RCC 7860 (cell line): Measurements from ENCODE around the gene MT1H.

Experiments
- DNase-seq: peaks from one replicate; pipeline ENCODE4 v3.0.0-alpha.2; 2015; ENCODE audit warnings: low spot score
- FAIRE-seq: peaks from 2 replicates; lab custom pipeline; 2012; peaks lifted over from hg19 to GRCh38; lab: Jason Lieb, UNC

The MT1H gene

DNA sequence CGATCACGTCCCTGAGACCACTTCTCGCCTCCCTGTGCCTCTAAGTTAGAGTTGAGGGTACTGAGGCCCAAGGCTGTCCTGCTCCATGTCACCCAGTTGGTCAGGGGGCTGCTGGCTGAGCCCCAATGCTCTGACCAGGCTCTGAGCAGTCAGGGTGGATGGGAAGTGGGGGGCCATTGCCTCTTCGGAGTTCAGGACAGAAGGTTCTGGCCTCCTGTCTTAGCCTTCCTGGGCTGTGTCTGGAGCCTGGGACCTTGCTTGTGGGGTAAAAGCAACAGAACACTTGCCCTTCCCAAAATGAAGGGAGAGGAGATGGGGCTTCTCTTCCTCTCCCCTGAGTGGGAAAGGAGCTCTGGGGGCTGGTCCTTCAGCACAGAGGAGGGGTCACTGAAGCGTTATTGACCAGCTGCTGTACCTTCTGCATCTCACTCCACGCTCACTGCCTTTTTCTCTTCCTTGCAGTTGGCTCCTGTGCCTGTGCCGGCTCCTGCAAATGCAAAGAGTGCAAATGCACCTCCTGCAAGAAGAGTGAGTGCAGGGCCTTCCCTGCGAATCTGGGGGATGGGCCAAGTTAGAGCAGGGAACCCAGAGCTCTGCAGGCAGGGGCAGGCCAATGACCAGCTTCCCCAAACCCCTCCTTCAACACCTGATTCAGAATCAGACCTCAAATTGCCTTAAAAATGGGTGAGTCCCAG, 13.2 kb downstream of the MT1H start:
- DNase-seq = no peak

DNA sequence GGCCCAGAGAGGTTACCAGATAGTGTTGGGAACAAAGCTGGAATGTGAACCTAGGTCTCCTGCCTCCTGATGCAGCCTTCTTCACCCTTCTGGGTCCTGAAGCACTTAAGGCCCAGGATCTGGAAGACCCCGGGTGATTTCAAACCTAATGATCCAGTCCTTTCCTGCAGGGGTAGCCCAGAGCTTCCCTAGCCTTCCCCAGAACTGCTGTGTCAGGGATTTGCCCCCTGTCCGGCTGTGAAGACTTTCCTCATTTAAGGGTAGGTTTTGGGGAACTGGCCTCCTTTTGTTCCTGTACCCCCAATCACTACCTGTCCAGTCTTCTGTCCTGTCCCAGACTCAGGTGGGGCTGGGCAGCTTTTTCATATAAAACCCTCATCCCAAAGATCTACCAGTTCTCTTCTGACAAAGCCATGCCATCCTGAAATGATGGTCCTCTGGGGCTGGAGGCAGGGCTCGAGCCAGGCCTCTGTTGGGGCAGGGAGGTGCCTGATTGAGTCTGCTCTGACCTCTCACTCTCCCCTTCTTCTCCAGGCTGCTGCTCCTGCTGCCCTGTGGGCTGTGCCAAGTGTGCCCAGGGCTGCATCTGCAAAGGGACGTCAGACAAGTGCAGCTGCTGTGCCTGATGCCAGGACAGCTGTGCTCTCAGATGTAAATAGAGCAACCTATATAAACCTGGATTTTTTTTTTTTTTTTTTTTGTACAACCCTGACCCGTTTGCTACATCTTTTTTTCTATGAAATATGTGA, 14.0 kb downstream of the MT1H start:
- FAIRE-seq (no peak), DNase-seq (no peak)

More for the DNA sequence above, 13.2 kb downstream of the MT1H start:
- FAIRE-seq = no peak

DNA sequence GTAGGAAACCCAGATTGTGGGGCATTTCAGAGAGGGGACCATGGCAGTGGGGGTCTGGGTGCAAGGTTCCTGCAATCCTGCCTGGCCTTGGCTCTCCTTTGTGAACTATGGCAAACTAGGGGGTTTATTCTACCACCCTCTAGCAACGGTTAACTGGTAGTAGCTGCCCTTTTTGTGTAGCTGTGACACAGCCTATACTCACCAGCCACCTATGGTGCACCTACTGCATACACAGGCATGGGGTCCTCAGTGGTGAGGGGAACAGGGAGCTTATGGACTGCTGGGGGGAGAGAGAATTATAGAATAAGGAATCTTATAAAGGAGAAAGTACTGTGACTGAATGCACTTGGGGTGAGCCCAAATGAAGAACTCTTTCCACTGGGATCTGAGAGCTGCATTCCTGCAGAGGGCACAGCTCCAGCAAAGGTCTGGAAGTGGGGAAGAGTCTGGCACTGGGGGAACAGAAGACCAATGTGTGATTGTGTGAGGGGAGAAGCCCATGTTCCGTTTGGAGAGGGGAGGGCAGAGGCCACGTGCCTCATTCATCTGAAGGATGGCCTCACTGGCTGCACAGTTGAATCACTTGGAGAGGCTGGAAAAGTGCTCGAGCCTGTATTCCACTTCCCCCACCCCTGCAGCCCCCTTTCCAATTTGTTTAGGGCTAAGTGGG, 14.8 kb downstream of the MT1H start:
- FAIRE-seq = no peak
- DNase-seq = no peak

DNA sequence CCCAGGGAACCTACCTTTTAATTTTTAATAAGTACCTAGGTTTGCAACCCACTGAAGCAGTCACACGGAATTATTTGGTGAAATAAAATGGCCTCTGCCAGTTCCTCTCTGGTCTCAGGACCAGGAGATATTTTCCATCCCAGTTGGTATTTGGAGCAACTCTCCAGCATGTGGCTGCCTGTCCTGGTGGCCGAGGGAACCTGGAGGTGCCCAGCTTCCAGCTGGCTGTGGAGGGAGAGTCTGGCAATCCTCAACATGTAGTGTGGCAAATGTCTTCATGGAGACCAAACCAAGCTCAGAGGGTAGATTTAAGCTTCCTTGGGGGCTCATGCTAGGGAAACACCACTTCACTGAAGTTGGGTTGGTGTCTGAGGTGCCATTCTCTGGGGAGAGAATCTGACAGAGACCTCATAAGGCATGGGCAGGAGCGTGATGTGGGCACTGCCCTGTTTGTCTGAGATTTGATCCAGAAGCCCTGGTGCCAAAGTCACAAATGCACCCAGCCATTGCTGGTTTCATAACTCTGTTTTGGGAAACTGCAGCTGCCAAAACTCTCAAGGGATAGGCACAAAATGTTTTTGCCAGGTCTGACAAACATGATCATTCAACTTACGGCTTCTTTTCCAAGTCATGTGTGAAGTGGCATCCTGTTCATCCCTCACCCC, 15.4 kb downstream of the MT1H start:
- FAIRE-seq = no peak
- no peak for DNase-seq

DNA sequence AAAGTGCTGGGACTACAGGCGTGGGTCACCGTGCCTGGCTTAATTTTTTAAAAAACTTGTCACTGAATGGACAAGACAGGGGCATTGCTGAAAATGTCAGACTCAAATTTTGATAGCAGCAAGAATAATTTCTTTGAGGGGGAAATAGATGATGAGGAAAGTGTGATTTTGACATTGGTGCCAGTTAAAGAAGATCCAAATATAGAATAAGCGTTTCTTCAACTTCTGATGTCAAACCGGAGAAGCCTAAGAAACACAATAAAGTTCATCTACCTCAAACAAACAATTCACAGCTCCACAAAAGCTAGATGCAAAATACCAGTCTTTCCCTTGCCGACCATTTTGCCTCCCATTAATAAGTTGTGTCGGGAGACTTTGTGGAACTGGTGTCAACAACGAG, 17.1 kb downstream of the MT1H start:
- DNase-seq (no peak), FAIRE-seq (no peak)

DNA sequence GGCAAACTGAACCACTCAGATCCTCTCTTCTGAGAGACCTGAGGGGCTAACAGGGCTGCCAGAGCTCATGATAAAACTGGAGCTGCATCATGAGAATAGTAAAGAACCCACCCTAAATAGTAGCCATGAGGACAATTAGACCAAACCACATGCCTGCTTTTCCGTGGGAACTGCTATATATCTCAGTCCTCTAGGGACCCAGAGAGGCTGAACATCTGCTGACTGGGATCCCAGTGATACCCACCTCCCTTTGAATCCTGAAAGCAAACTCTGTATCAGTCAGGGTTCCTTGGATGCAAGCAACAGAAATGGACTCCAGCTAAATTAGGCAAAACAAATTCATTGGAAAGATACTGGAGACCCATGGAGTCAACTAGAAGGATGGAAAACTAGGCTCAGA, 19.1 kb downstream of the MT1H start:
- FAIRE-seq (no peak), DNase-seq (no peak)

DNA sequence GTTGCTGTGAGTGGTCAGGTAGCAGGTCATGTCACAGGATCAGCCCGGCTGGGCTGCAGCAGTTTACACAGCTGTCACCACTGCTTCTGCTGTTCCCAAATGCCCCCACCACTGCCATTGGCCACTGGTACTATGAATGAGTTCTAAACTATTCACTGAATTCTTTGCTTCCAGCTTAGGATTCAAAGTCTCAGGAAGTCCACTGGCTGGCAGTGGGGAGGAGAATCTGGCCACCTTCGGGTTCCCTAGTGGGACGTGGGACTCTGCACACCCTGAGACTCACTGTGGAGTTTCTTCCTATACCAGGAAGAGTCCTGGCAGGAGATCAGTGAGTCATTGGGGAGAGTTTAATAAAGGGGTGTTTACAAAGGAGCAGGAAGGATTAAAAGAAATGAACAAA, 19.6 kb downstream of the MT1H start:
- FAIRE-seq = no peak

DNA sequence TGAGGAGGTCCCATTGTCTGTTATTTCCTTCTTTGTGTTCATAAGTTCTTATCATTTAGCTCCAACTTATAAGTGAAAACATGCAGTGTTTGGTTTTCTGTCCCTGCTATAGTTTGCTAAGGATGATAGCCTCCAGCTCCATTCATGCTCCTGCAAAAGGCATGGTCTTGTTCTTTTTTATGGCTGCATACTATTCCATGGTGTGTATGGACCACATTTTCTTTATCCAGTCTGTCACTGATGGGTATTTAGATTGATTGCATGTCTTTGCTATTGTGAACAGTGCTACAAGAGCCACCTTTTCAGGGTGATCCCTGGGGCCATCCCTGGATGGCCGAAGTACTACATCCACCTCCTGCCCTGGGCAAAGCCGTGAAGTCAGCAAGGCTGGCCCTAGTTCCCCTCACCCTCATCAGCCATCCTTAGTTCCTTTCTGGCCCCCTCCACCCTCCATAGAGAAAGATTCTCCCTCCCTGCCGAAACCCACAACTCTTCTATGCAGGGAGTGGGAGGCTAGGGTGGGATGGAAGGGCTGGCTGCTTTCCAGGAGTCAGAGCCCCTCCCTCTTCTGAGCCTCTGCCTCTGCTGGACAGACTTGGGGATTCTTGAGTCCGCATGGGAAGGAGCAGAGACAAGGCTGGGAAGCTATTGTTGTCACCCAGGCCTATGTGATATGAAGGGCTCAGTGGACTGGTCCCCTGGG, 21.0 kb downstream of the MT1H start:
- DNase-seq = no peak
- no peak for FAIRE-seq

More for the DNA sequence above, 19.6 kb downstream of the MT1H start:
- no peak for DNase-seq

DNA sequence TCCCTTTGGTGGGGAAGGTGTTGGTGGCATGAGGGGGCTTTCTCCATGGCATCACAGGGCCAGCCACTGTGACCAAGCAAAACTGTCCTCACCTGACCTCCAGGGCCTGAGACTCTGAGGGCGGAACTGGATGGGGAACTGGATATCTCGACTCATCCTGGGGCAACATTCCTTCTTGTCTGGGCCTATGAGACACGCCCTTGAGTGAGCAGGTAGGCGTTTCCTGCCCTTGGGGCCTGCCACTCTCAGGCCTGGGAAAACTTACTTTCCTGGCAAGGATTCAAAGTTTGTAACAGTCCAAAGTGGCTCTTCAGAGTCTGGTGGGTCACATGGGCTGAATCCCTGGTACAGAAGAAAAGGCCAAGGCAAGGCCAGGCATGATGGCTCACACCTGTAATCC, 22.3 kb downstream of the MT1H start:
- DNase-seq (peak; percentile 73), FAIRE-seq (peak; percentile 38)

DNA sequence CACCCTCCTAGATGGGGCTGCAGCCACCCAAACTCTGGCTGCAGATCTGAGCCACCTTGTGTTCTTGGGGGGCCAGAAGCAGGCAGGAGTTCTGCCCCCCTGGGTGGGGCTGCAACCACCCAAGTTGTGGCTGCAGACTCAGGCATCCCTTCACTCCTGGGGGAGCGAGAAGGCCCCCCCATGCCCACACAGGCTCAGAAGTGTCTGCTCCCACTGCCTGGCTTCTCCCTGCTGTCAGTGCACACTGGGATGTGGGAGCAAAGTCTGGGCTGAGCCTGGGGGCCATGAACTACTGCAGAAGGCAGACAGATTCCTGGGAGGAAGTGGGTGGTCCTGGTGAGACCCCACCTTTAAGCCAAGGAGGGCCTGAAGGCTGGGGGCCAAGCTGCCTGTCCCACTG, 25.6 kb downstream of the MT1H start:
- FAIRE-seq = no peak
- DNase-seq = no peak

DNA sequence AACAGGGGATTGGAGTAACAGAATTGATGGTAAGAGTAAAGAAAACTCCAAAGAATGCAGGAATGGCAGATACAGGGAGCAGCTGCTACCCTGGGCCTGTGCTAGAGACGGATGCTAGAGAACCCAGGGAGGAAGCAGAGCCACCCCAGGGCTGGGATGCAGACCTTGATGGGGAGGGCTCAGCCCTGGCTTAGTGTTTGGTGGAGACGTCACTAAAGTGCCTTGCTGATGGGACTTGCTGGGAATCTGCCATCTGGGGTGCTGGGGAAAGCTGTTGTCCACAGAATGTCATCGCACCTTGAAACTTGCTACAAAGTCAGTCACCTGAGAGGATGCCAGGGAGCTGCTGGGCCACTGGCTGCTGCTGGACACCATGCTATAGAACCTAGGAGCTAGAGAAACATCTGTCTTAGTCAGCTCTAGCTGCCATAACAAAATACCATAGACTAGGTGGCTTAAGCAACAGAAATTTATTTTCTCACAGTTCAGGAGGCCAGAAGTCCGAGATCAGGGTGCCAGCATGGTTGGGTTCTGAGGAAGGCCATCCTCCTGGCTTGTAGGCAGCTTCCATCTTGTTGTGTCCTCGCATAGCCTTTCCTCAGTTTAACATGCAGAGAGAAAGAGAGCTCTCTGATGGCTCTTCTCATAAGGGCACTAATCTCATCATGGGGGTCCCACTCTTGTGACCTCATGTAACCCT, 28.0 kb downstream of the MT1H start:
- FAIRE-seq (no peak), DNase-seq (no peak)

DNA sequence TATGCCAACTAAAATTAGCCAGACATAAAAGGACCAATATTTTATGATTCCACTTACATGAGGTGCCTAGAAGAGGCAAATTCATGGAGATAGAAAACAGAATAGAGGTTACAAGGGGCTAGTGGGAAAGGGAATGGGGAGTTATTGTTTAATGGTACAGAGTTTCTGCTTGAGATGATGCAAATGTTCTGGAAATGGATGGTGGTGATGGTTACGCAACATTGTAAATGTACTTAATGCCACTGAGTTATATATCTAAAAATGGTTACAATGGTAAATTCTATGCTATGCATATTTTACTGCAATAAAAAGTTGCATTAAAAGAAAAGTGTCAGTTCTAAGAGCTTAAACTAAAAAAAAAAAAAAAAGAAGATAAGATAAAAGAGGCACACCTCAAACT, 30.6 kb downstream of the MT1H start:
- no peak for FAIRE-seq
- DNase-seq = no peak

DNA sequence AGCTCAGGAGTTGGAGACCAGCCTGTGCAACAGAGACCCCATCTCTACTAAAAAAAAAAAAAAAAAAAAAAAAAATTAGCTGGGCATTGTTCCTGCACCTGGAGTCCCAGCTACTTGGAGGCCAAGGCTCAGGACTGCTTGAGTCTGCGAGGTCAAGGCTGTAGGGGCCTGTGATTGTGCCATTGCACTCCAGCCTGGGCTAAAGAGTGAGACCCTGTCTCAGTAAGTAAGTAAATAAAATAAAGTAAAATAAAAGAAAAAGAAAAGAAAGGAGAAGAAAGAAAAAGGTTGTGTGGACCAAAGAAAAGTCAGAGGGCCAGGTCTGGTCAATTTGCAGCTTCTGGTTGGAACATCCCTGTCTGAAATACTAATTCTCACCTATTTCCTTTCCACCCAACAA, 31.0 kb downstream of the MT1H start:
- DNase-seq = no peak
- no peak for FAIRE-seq

DNA sequence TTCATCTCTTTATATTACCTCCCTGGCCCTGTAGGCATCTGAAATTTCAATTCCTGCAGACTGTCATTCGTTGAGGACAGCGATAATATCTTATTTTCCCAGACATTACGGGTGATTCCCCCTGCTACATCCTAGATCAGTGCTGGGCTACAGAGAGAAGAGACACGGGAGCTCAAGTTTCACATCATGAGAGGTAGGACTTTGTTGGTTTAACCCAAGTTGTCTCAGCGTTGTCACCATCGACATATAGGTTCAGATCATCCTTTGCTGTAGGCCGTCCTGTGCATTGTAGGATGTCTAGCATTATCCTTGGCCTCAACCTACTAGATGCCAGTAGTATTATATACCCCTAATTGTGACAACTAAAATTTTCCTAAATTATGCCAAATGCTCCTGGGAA, 31.9 kb downstream of the MT1H start:
- FAIRE-seq = no peak
- no peak for DNase-seq

DNA sequence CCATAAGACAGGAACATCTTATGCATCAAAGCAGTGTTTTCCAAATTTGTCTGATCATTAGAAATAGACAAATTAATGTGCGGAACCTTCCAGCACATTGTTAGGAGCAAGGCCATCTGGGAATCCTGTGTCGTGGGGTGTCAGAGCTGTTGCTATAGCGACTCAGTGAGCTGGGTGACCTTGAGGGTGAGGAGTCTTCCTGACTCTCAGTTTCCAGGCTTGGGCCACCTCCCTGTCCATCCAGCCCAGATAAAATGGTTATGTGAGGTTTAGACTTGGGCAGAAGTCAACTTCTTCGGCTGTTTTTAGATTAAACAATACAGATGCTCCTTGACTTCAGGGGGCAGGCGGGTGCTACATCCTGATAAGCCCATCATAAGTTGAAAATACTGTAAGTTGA, 33.2 kb downstream of the MT1H start:
- DNase-seq (no peak), FAIRE-seq (no peak)

DNA sequence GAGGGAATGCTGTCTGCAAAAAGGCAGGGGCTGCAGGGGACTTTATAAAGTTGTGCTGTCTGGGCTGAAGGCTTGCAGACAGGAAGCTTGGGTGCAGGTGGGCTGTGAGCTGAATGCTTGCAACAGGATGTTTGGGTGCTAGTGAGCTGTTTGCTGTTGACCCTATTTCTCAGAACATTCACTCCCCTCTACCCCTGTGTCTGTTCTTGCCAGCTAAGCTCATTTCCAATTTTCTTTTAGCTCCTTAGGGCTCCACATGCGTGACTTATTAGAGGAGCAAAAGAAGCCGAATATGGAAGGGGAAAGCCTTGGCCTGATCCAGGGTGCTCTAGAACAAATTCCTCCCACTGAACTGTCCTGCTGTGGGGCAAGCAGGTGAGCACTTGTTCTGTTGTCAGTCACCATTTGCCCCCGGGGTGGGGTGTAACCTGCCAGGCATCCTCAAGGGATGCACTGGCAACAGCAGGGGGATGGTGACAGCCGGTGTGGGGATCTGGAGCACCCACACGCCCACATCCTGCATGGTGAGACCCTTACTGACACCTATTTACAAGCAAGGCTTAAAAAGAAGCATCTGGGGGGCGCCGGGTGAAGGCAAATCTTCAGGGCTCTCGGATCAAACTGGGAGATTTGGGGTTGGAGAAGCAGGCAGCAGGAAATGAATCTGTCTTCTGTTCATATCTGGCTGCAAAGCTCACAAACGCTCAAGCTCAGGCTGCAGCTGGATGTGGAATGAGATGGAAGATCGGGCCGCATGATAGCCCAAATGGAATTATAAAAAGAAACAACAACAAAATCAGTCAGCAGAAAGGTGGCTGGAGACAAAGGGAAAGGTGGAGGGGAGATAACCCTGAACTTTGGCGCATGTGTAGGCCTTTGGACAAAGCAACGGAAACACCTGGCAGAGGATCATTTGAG, 39.2 kb downstream of the MT1H start:
- FAIRE-seq (no peak), DNase-seq (no peak)

DNA sequence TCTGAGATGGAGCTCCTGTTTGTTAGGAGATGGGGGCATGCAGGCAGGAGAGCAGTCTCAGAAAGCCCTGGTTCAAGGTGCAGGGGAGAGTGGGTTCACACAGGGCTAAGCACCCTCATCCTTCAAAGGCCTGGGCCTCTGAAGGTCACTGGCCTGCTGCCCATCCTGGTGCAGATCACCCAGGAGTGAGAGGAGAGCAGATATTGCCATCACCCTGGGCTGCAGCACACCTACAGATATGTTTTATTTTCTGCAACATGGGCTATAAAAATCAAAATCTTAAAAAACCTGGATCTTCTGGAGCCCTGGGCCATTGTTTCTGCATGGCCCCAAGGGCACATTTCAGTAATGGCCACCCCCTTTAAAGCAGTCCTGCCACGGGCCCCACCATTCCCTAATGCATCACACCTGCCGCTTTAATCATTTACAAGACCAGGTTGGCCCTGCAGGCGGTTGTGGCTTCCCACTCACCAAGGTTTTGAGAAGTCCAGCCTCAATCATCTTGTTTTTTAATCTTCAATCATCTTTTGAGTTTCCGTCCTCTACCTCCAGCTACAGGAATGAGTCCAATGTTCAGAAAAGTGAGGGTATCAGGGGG, 39.9 kb downstream of the MT1H start:
- DNase-seq = no peak
- FAIRE-seq = no peak

DNA sequence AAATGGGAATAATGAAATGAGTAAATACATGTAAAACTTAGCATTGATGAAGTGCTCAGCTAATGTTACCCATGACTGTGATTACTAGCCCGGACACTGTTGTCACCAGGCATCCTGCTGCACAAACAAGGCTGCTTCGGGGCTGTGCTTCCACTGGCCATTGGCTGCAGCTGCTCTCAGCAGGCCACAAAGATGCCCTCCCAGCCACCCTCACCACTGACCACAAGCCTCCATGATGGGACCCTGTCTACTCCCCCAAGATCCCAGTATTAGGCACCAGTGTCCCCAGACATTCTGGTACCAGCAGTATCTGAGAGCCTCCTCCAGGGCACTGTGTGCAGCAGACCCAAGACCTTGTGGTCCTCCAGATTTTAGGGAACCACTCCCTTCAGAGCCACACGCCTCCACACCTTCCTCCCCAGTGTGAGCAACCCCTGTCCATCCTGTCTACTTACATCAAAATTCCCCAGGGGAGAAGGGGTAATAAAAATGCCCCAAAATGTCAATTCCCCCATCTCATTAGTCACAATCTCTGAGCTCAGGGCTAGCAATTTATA, 40.6 kb downstream of the MT1H start:
- DNase-seq (no peak), FAIRE-seq (no peak)

DNA sequence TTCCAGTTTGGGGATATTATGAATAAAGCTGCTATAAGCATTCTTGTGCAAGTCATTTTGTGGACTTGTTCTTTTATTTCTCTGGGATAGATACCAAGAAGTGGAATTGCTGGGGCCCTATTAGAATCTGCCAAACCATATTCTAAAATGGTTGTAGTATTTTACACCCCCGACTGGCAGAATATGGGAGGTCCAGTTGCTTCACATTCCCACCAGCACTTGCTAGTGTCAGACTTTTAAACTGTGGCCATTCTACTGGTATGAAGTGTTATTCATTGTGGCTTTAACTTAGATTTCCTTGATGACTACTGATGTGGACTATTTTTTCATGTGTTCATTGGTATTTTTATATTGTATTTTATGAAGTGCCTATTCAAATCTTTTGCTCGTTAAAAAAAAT, 42.2 kb downstream of the MT1H start:
- DNase-seq (no peak), FAIRE-seq (no peak)
